GM20000 (cell line): ENCODE data around the gene BLOC1S3.

Source experiments
- DNase-seq: peaks from one replicate; pipeline ENCODE4 v3.0.0; 2012; ENCODE audit warnings: low spot score
- CTCF ChIP-seq: IDR thresholded peaks from 2 replicates; pipeline ENCODE4 v1.5.1; 2012; ENCODE audit warnings: mild to moderate bottlenecking, control low read depth; ENCODE audit errors: extremely low read depth, missing control alignments

The BLOC1S3 gene

DNA sequence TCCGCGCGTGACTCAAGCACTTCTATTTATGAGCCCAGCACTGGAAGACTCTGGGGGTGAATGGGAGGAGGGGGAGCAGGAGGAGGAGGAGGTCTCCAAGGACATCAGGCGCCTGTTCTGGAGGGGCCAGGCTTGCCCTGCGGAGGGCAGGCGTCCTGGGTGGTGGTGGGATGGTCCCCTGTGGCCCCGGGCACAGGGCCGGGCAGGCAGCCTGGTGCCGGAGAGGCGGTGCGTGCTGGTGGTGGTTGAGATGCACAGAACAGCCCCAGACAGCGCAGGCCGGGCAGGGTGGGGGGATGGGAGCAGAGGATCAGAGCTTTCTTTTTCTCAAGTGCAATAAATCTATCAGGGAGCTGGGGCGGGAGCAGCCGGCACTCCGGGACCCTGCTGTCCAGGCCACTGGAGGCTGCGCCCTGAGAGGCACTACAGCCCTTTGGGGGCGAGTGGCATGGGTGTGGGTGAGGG is 31.8 kb upstream of the BLOC1S3 start:
- DNase-seq, result no peak
- TF ChIP-seq CTCF, result no peak

DNA sequence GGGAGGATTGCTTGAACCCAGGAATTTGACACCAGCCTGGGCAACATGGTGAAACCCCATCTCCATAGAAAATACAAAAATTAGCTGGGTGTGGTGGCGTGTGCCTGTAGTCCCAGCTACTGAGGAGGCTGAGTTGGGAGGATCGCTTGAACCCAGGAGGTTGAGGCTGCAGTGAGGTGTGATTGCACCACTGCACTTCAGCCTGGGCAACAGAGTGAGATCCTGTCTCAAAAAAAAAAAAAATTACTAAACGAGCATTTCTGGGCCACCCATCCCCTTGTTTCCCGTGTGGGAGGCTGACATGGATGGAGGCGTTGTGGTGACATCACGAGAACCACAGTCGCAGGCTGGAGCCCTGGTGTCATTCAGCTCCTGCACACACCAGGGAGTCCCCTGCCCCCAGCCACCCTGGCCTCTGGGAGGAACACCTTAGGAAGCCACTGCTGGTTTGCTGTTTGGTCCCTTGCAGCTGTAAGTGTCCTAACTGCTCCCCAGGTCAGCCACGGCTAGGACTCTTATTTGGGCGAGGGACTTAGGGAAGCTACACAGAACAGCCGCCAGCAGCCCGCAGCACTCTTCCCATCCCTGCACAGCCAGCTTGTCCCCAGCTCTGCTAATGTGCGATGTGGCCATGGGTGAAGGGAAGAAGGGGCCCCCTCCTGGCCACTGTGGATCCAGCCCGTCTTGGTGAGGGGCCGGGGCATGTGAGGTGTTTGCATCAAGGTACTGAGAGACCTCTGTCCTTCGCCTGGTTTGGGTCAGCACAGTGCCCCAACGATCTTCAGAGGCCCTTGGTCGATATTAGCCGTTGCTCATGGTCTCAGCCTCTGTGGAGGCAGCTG is 30.5 kb upstream of the BLOC1S3 start:
- TF ChIP-seq CTCF, result no peak
- DNase-seq, result no peak

GRCh38 chr19:45149129-45149528 is 29.5 kb upstream of the BLOC1S3 start:
- TF ChIP-seq CTCF, result no peak
- no peak for DNase-seq

DNA sequence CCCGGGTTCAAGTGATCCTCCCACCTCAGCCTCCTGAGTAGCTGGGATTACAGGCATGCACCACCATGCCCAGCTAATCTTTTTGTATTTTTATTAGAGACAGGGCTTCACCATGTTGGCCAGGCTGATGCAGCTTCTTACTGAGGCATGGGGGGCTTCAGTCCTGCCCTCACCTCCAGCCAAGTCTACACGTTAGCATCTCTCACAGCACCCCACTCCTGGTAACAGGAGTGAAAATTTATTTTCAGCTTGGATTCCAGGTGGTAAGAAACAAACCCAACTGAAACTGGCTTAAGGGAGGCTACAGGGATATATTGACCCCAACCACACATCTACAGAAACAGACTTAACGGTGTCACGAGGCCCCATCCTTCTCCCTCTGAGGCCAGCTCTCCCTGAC is 28.4 kb upstream of the BLOC1S3 start:
- DNase-seq, result no peak
- no peak for TF ChIP-seq CTCF

GRCh38 chr19:45150751-45151281 is 27.8 kb upstream of the BLOC1S3 start:
- TF ChIP-seq CTCF, result no peak
- DNase-seq, result peak; percentile 27

- no peak for TF ChIP-seq CTCF
These were observed 27.3 kb upstream of the BLOC1S3 start for GRCh38 chr19:45151320-45151719.

GRCh38 chr19:45151821-45152503 is 26.6 kb upstream of the BLOC1S3 start:
- DNase-seq, result peak; percentile 41
- no peak for TF ChIP-seq CTCF

More at GRCh38 chr19:45151320-45151719, 27.3 kb upstream of the BLOC1S3 start:
- peak; percentile 13 for DNase-seq
